Adipocyte (in vitro differentiated cells): Measurements from ENCODE around the gene VPS13D.

Experiments
- DNase-seq: peaks from one replicate; pipeline ENCODE4 v3.0.0-alpha.2; 2015; ENCODE audit warnings: low read depth
- H3K27me3 ChIP-seq: replicated peaks from 2 replicates; pipeline ENCODE4 v1.7.0; 2013; ENCODE audit warnings: mild to moderate bottlenecking, low read length, moderate library complexity; ENCODE audit not compliant: control insufficient read depth, insufficient read depth
- H3K36me3 ChIP-seq: 2 replicates; pipeline ENCODE4 v1.7.0; 2013; ENCODE audit warnings: low read length, mild to moderate bottlenecking, moderate library complexity; ENCODE audit not compliant: control insufficient read depth, insufficient read depth, severe bottlenecking
- H3K4me1 ChIP-seq: 2 replicates; pipeline ENCODE4 v1.7.0; 2013; ENCODE audit warnings: mild to moderate bottlenecking, low read length, moderate library complexity; ENCODE audit not compliant: control insufficient read depth, insufficient read depth
- H3K4me3 ChIP-seq: 2 replicates; pipeline ENCODE4 v1.7.0; 2013; ENCODE audit warnings: mild to moderate bottlenecking, low read length, moderate library complexity
- H3K9ac ChIP-seq: 2 replicates; pipeline ENCODE4 v1.7.0; 2013; ENCODE audit warnings: mild to moderate bottlenecking, low read length, moderate library complexity
- H3K9me3 ChIP-seq: 2 replicates; pipeline ENCODE4 v1.7.0; 2013; ENCODE audit warnings: mild to moderate bottlenecking, low read length, moderate library complexity; ENCODE audit not compliant: control insufficient read depth

The VPS13D gene

DNA sequence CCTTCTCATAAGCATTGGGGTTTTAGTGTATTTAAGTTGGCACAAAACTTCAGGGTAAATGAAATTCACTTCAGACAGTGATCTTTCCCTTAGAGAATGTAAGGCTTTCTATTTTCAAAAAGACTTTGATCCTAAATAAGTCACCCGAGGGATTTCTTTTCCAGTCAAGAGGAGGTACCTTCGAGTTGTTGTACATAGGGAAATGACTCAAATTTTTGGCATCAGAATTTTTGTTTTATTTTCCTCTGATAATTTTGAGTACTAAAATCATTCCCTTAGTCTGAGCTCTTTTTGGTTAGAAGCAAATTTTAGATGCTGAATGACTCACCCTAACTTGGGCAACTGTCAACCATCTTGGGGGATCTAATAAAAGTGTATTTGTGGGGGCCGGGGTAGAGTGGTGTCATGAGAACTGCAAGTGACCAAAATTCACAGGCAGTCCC, 194.3 kb downstream of the VPS13D start:
- peak; percentile 77 for DNase-seq
- Histone ChIP-seq H3K9me3 (no peaks in the 10 kb centered on the region), H3K9ac (peak overlapping the region; percentile 75), H3K27me3 (no peaks in the 10 kb centered on the region), H3K4me1 (peaks cover 41% of the 10 kb centered on the region), H3K4me3 (peak overlapping the region; percentile 51), H3K36me3 (peaks cover 20% of the 10 kb centered on the region)

DNA sequence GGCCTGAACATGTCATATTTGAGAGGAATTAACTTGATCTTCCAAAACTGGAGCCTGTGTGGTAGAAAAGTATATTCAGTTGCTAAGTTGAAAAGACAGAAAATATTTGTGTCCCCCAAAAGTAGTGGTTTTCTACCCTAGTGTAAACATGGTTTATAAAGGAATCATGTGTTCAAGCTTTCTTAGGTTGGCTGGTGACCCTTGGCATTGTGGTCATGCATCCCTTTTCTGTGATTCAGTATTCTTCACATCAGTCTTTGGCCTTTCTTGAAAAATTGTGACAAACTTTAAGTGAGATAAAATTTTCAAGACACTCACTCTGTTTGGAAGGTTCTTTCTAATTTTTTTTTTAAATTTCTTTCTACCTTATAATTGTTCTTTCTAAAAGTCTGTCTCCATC, 195.0 kb downstream of the VPS13D start:
- no peak for DNase-seq
- Histone ChIP-seq H3K9ac (peak overlapping the region; percentile 50), H3K4me3 (no peak overlapping the region), H3K4me1 (peaks cover 41% of the 10 kb centered on the region), H3K9me3 (no peaks in the 10 kb centered on the region), H3K36me3 (peaks cover 14% of the 10 kb centered on the region), H3K27me3 (no peaks in the 10 kb centered on the region)

DNA sequence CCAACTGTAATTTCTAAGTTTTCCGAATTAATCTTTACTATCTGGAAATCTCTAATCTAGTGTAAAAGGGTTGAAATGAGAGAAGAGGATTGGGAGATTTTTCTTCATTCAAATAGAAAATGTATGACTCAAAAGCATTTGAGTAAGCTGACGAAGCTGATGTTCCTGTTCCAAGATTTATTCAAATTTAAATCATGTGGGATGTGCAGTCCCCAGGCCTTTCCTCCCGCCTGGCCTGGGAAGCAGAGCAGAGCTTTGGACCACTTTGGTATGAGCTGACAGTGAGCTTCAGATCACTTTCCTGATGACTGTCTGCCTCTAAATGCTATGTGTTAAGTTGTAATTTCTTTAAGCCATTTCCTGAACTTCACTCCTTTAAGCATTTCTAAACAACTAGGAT, 196.2 kb downstream of the VPS13D start:
- Histone ChIP-seq H3K4me3 (no peak overlapping the region), H3K9ac (peak overlapping the region; percentile 64), H3K36me3 (peaks cover 14% of the 10 kb centered on the region), H3K27me3 (no peaks in the 10 kb centered on the region), H3K4me1 (peaks cover 40% of the 10 kb centered on the region), H3K9me3 (no peaks in the 10 kb centered on the region)
- DNase-seq: no peak

DNA sequence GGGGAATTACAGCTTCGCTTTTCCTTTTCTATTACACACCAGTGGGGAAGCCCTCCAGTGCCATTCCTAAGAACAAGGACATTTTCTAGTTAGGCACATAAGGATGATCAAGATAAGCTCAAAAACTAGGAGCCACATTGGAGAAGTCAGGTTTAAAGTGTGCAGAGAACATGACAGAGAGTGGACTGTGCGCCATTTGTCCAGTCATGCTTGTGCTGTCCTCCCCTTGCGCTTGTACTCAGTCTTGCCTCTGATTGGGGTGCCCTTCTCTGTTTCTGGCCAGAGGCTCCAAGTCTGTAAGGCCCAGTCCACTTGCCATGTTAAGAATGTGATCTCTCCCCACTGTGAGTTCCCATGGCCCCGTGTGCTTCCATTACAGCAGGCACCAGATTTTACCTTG, 198.5 kb downstream of the VPS13D start:
- Histone ChIP-seq H3K9me3 (no peaks in the 10 kb centered on the region), H3K4me3 (no peak overlapping the region), H3K36me3 (peaks cover 23% of the 10 kb centered on the region), H3K4me1 (peaks cover 33% of the 10 kb centered on the region), H3K27me3 (no peaks in the 10 kb centered on the region), H3K9ac (no peak overlapping the region)
- DNase-seq: no peak

DNA sequence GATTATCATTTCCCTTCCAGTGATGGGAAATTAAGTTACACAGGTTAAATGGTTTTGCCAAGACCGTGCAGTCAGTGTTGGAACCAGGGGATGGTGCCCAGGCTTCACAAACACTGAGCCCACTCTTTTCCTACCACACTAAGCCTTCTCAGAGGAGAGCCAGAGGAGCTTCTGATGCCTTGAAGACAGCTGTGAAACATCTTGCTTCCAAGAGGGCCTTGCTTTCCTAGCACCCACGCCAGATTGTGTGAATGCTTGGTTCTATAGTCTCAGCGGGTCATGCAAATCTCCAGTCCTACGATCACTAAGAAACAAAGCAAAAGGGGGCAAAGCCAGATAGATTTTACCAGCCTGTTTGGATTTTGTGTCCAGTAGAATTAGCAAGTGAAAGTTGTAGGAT, 200.7 kb downstream of the VPS13D start:
- peaks cover 23% of the 10 kb centered on the region for H3K36me3 ChIP-seq
- H3K4me3 ChIP-seq: no peak overlapping the region
- H3K27me3 ChIP-seq: no peaks in the 10 kb centered on the region
- H3K9ac ChIP-seq: no peak overlapping the region
- H3K9me3 ChIP-seq: no peaks in the 10 kb centered on the region
- peaks cover 24% of the 10 kb centered on the region for H3K4me1 ChIP-seq
- no peak for DNase-seq

DNA sequence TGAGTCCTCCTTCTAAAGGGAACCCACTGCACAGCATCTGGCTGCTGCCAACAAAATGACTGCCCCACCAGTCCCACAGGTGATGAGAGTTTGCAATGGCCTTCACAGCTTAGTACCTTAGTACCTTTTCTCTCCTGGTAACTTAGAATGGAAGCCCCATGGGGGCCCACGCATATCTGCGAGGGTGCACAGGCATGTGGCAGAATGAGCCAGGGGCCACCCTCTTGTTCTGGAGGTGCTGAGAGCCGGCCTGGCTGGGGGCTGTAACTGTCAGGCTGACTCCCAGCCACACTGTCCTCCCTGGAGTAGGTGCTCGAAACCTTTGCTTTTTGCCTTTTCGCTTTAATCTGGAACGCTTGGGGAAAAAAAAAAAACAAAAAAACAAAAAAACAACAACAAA, 203.1 kb downstream of the VPS13D start:
- Histone ChIP-seq H3K4me1 (peaks cover 35% of the 10 kb centered on the region), H3K9ac (no peak overlapping the region), H3K4me3 (no peak overlapping the region), H3K9me3 (no peaks in the 10 kb centered on the region), H3K27me3 (no peaks in the 10 kb centered on the region), H3K36me3 (peaks cover 19% of the 10 kb centered on the region)
- DNase-seq: no peak

DNA sequence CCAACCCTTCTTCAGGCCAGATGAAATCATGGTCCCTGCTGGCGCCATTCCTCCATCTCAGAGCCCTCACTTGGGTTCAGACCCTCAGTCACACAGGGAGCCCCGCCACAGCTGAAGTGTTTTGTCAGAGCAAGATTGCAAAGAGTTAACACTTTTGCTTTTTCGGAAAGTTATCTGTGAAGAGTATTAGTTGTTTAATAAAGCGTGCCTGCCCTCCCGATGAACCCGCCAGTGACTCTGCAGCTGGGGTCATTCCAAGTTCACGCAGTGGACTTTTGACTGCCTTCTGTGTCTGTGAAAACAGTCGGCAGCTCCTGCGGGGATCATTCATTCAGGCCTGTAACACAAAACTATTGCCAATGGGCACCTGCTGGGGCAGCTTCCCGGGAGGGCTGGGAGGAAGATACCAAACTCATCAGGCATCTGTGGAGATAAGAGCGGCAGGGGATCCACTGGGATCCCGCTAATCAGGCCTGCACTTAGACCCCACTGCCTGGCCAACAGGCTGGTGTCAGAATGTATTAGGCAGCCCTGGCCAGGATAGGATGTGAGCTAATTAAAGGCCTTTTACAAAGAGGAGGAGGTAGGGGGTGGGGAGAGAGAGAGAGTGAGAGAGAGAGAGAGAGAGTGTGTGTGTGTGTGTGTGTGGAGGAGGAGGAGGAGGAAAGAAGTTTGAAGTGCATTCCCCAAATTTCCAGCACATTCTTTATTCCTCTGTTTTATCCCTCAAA, 203.7 kb downstream of the VPS13D start:
- H3K9ac ChIP-seq: no peak overlapping the region
- H3K9me3 ChIP-seq: no peaks in the 10 kb centered on the region
- no peak for DNase-seq
- no peak overlapping the region for H3K4me3 ChIP-seq
- H3K27me3 ChIP-seq: no peaks in the 10 kb centered on the region
- H3K36me3 ChIP-seq: peaks cover 19% of the 10 kb centered on the region
- H3K4me1 ChIP-seq: peaks cover 35% of the 10 kb centered on the region

DNA sequence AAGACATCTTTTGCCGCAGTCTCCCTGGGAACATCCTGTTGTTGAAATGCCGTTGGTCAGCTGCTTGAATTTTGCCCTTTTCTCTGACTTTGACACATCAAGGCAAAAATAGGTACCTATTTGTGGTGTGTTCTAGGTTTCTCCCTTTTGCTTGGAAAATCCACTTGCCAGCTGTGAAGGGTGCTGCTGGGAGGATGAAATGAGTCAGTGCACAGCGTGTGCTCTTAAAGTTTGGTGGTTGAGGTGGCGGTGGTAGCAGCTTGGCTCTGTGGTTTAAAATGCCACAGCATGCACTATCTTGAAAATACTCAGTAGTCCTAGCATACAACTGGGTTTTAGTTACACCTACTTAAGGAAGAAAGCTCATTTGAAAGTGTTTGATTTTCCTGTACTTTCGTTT, 204.3 kb downstream of the VPS13D start:
- peak; percentile 51 for DNase-seq
- Histone ChIP-seq H3K4me3 (no peak overlapping the region), H3K36me3 (peaks cover 26% of the 10 kb centered on the region), H3K9ac (no peak overlapping the region), H3K27me3 (no peaks in the 10 kb centered on the region), H3K9me3 (no peaks in the 10 kb centered on the region), H3K4me1 (peaks cover 39% of the 10 kb centered on the region)

DNA sequence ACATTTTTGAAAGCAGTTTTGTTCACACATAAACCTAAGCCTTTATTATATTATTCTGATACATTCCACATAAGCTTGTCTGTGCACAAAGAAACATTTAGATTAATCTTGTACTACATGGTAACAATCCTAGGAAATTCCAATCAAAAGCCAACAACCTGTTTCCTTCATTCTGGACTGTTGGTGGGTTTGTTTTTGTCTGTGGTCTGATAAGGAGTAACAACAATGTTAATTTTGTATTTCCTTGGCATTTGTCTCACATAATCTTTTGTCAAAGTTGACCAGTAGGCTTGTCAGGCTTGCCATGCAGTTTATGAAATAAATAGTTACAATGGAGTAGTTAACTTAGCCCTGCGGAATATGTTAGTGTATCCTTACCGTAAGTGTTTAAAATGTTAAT, 204.9 kb downstream of the VPS13D start:
- Histone ChIP-seq H3K9me3 (no peaks in the 10 kb centered on the region), H3K36me3 (peaks cover 30% of the 10 kb centered on the region), H3K9ac (no peak overlapping the region), H3K27me3 (no peaks in the 10 kb centered on the region), H3K4me3 (no peak overlapping the region), H3K4me1 (peaks cover 39% of the 10 kb centered on the region)
- no peak for DNase-seq

DNA sequence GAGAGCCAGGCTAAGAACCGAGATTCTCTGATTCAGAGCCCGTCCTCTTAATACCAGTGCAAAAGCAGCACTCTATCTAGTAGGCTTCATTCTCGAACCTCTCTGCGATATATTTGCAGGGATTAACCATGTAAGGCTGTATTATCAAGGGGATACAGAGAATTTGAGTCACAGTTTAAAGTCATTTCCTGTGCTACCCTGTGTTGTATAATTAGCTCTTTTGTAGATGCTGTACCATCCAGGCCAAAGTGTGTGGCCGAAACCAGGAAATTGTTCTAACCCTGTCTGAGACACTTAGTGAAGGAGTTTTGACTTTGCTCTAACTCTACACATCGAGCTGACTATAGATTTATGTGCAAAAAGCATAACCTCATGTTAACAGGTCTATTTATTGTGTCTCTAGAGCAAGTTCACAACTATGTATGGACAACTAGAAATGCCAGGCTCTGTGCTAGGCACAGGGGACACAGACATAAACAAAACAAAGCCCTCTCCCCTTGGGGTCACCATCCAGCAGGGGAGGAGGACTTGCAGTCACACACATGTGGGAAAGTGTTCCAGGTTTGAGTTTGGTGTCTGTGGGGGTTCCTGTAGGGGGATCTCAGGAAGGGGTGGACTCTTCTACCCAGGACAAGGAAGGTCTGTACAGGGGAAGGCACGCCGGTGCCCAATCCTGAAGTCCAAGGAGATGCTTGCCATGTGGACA, 206.0 kb downstream of the VPS13D start:
- DNase-seq: no peak
- Histone ChIP-seq H3K27me3 (no peaks in the 10 kb centered on the region), H3K4me1 (peaks cover 39% of the 10 kb centered on the region), H3K9ac (peak overlapping the region; percentile 10), H3K4me3 (no peak overlapping the region), H3K9me3 (no peaks in the 10 kb centered on the region), H3K36me3 (peaks cover 30% of the 10 kb centered on the region)

DNA sequence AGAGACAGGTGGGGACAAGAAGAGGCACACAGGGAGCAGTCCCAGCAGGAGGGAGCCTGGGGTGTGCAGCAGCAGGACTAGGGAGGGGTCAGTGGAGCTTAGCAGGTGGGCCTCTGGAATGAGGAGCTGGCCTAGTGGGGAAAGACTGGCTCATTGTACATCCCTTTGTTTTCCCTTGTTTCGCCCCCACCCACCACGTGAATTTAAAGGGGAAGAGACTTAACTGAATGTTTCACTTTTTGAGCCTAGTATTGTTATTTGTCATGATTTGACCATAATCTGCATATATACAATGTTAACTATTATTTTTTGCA, 206.5 kb downstream of the VPS13D start:
- Histone ChIP-seq H3K9me3 (no peaks in the 10 kb centered on the region), H3K4me3 (no peak overlapping the region)
- no peak for DNase-seq

More for the DNA sequence above, 206.5 kb downstream of the VPS13D start:
- Histone ChIP-seq H3K27me3 (no peaks in the 10 kb centered on the region), H3K4me1 (peaks cover 39% of the 10 kb centered on the region), H3K9ac (peak overlapping the region; percentile 10), H3K36me3 (peaks cover 28% of the 10 kb centered on the region)
